Esophagus (tissue), 2 donors: ENCODE measurements around the gene VPS39. TPM values are rescaled to one million over a fixed set of nuclear protein-coding genes. Genes with fewer than 3 reads are reported as not detected.

Experiments used
- H3K27ac ChIP-seq, 2 donors: one replicate each; pipeline ENCODE4 v1.5.1; 2013; ENCODE audit warnings: low read depth in 2 of 2, mild to moderate bottlenecking in 2 of 2, inconsistent platforms in 1 of 2, low read length in 1 of 2, moderate library complexity in 1 of 2
- H3K27me3 ChIP-seq, 2 donors: one replicate each; pipeline ENCODE4 v1.6.1; 2013; ENCODE audit warnings: low read length in 2 of 2, control low read depth in 1 of 2, mild to moderate bottlenecking in 1 of 2; ENCODE audit not compliant: insufficient read depth in 2 of 2, control insufficient read depth in 1 of 2
- H3K36me3 ChIP-seq, 2 donors: one replicate each; pipeline ENCODE4 v1.6.1; 2013; ENCODE audit warnings: low read length in 1 of 2; ENCODE audit not compliant: control insufficient read depth in 2 of 2, insufficient read depth in 2 of 2
- H3K4me1 ChIP-seq, 2 donors: one replicate each; pipeline ENCODE4 v1.6.1; 2013; ENCODE audit warnings: low read length in 1 of 2; ENCODE audit not compliant: control insufficient read depth in 2 of 2, insufficient read depth in 2 of 2
- H3K4me3 ChIP-seq, 2 donors: one replicate each; pipeline ENCODE4 v1.5.1; 2013; ENCODE audit warnings: low read length in 2 of 2, mild to moderate bottlenecking in 2 of 2, low read depth in 1 of 2, moderate library complexity in 1 of 2
- H3K9me3 ChIP-seq, 2 donors: one replicate each; pipeline ENCODE4 v1.6.1; 2013; ENCODE audit warnings: mild to moderate bottlenecking in 2 of 2, low read depth in 1 of 2, low read length in 1 of 2, moderate library complexity in 1 of 2; ENCODE audit not compliant: control insufficient read depth in 2 of 2, insufficient read depth in 1 of 2
- WGBS, 2 donors: extraction: QIAGEN DNeasy Blood & Tissue Kit; methylation state at CpG; one replicate each; pipeline ENCODE4 v1.1.7; 2013; 5-methylcytosine and 5-hydroxymethylcytosine counted together
- polyA plus RNA-seq, 2 donors: library from polyadenylated mRNA; stranded (reverse); fragments of 200-250 nt; gene quantifications; one replicate each; pipeline ENCODE4 v1.2.3, GENCODE V29; 2013
- donor health status: healthy with polysubstance abuse.
- donor health status: Bipolar disorder and iron deficiency.

The VPS39 gene
- polyA plus RNA-seq, 2 donors, result 20.7 to 31.7 TPM

DNA sequence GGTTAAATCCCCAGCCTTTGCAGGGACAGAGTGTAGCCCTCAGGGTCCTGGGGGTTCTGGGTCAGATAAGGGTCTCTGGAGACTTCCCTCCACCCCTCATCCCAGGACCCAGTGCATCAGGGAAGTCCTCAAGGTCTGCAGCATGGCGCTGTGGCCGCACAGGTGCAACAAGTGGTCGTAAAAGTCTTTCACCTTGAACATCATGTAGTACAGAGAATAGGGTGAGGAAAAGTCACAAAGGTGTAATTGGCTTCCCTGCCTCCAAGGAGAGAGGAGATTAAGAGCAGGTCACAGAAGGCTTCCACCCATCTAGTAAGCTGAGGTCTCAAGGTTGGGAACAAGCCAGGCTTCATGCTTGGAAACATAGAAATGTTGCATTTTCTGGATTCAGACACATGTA is 84.6 kb downstream of the VPS39 start:
- Histone ChIP-seq H3K9me3 (no peaks in the 10 kb centered on the region), H3K27me3 (no peaks in the 10 kb centered on the region), H3K4me1 (peaks cover 2 to 7% of the 10 kb centered on the region in 2 donors), H3K27ac (no peak overlapping the region), H3K36me3 (no peaks in the 10 kb centered on the region), H3K4me3 (no peak overlapping the region)
- 94 to 96% methylated on average over 3 of the region's 3 CpGs for WGBS, 2 donors

DNA sequence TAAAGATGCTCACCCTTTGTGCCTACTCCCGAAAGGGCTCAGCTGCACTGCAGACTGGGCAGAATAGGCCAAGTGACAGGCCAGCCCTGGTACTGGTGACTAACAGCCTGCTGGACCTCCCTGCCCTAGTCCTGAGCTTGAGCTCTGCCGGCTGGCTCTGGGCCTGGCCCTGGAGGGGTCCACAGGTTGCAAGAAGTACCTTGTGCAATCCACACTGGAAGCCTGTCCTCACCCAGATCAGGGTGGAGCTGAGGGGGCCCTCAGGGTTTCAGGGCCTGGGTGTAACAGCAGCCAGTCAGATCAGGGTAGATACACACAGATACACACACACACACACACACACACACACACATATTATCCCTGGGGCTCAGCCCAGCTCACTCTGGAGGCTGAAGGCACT is 86.4 kb downstream of the VPS39 start:
- peaks cover 2 to 7% of the 10 kb centered on the region in 2 donors for H3K4me1 ChIP-seq

DNA sequence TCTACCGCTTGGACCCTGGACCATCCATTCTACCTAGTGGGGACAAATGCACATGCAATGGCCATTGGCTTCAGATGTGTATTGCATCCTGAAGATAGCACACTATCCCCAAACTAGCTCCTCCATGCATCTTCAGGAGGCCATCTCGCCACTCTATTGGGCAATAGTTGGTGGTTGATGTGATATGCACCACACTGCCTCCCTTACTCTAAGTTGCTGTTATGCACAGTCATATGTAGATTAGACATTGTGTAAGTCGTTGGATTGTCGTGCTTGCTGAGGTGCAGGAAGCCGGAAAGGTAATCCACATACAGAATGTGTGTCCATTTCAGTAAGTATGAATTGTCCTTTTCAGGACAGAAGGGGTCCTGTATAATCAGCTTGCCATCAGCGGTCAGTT is 87.1 kb downstream of the VPS39 start:
- WGBS, 2 donors, result 82% methylated on average over 6 of the region's 6 CpGs
- no peaks in the 10 kb centered on the region for H3K36me3 ChIP-seq
- H3K4me3 ChIP-seq, result no peak overlapping the region
- no peaks in the 10 kb centered on the region for H3K9me3 ChIP-seq
- H3K27me3 ChIP-seq, result no peaks in the 10 kb centered on the region
- peaks cover 2 to 7% of the 10 kb centered on the region in 2 donors for H3K4me1 ChIP-seq
- peak overlapping the region; percentile 32 to 72 for H3K27ac ChIP-seq

More for the DNA sequence above, 86.4 kb downstream of the VPS39 start:
- WGBS, 2 donors, result 34% methylated on average over 2 of the region's 2 CpGs
- no peaks in the 10 kb centered on the region for H3K36me3 ChIP-seq
- H3K27me3 ChIP-seq, result no peaks in the 10 kb centered on the region
- no peaks in the 10 kb centered on the region for H3K9me3 ChIP-seq
- H3K4me3 ChIP-seq, result no peak overlapping the region
- H3K27ac ChIP-seq, result peak overlapping the region; percentile 32 to 72

DNA sequence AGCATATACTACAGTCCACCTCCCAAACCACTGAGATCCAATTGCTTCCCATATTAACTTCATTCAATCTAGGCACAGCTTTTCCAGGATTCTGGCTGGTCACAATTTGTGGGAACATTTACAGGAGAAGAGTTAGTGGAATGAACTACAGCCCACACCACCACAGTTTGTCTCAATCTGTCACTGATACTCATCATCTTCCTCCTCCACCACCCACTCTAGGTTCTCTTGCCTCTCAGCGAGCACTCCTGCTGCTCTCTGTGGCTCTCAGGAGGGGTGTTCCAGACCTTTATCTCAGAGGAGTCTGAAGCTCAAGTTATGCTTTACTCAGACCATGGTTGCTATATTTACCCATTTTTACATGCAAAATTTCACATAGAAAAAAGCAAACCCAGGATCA is 87.8 kb downstream of the VPS39 start:
- H3K27me3 ChIP-seq, result no peaks in the 10 kb centered on the region
- no peak overlapping the region for H3K27ac ChIP-seq
- H3K9me3 ChIP-seq, result no peaks in the 10 kb centered on the region
- H3K36me3 ChIP-seq, result no peaks in the 10 kb centered on the region
- no peak overlapping the region for H3K4me3 ChIP-seq
- WGBS, 2 donors, result 88 to 100% methylated on average over 1 of the region's 1 CpG
- H3K4me1 ChIP-seq, result peaks cover 2 to 7% of the 10 kb centered on the region in 2 donors

DNA sequence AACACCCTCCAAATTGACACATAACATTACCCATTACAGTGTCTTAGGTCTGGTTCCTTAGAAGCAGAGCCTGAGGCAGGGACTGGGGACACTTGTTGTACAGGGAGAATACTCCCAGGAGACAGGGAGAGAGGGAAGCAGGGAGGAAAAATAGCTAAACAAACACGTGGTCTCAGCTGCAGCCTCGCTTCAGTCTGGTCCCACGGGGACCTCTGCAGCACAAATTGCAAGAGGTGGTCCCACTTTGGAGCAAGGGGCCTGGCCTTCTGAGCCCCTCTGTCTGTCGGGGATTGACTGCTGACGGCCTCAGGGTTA is 88.7 kb downstream of the VPS39 start:
- Histone ChIP-seq H3K27me3 (no peaks in the 10 kb centered on the region), H3K9me3 (no peaks in the 10 kb centered on the region), H3K4me1 (peaks cover 2 to 7% of the 10 kb centered on the region in 2 donors), H3K4me3 (no peak overlapping the region), H3K27ac (peak overlapping the region; percentile 55 to 79), H3K36me3 (no peaks in the 10 kb centered on the region)
- WGBS, 2 donors, result 43 to 48% methylated on average over 5 of the region's 5 CpGs

DNA sequence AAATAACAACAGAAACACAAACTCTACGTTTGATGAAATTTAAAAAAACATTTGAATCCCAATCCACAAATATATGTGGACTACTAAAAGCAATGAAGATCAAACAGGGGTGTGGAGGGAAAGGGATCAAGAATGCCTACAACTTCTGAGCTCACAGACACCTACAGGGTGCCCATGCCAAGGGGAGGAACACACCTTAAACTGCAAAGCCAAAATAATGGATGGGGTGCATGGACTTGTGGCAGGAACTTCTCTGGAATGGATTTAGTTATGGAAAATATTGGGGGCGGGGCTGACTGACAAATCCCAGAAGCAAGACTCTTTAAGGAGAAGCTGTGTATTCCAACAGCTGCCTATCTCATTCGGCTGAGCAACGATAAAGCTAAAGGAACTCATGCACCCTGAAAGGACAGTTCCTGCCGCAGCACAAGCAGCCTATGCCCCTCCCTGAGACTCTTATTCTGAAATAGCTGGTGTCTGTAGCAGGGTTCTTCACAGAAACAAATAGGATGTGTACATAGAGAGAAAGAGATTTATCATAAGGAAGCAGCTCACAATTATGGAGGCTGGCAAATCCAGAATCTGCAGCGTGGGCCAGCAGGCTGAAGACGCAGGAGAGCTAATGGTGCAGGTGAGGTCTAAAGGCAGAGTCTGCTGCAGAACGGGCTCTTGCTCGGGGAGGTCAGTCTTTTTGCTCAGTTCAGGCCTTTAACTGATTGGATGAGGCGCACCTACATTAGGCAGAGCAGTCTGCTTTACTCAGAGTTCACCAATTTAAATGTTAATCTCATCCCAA is 89.3 kb downstream of the VPS39 start:
- H3K9me3 ChIP-seq, result no peaks in the 10 kb centered on the region
- H3K4me3 ChIP-seq, result peak overlapping the region in 1 of 2 donors; percentile 0
- 20 to 21% methylated on average over 10 of the region's 10 CpGs for WGBS, 2 donors
- peaks cover 2 to 7% of the 10 kb centered on the region in 2 donors for H3K4me1 ChIP-seq
- no peaks in the 10 kb centered on the region for H3K36me3 ChIP-seq
- H3K27me3 ChIP-seq, result no peaks in the 10 kb centered on the region
- peak overlapping the region; percentile 55 to 79 for H3K27ac ChIP-seq

DNA sequence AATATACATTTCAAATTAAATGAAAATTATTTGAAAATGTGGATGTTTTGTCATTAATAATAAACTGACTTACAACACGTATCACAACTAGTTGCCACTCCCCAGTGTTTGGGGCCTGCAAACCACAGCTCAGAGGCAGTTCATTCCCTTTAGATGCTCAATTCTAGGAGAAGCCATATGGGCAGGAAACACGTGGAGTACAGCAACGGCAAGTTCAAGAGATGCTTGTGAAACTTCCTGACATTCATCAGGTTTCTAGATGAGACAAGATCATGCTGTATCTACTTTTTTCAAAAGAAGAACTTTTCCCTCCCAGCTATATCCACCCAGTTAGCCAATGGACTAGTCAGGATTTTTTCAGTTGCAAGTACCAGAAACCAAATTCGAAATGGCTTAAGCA is 96.2 kb downstream of the VPS39 start:
- Histone ChIP-seq H3K36me3 (no peaks in the 10 kb centered on the region), H3K27me3 (no peaks in the 10 kb centered on the region), H3K9me3 (no peaks in the 10 kb centered on the region), H3K4me3 (no peak overlapping the region), H3K4me1 (no peaks in the 10 kb centered on the region), H3K27ac (no peak overlapping the region)
- WGBS, 2 donors, result 67 to 68% methylated on average over 4 of the region's 4 CpGs

DNA sequence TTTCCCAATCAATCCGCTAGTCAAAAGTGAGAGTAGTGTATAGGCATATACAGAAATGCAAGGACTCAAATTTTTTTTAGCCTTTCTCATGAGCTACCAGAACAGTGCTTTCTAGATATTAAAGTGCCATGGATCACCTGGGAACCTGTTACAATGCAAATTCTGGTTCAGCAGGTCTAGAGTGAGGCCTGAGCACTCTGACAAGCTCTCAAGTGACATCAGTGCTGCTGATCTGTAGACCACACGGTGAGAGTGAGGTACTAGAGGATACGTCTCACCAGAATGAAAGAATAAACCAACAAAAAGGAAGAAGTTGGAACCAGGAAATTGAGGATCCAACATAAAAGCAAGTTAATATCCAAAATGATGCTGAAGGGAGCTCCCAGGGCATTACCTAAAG is 97.7 kb downstream of the VPS39 start:
- Histone ChIP-seq H3K27ac (peak overlapping the region in 1 of 2 donors; percentile 21), H3K27me3 (no peaks in the 10 kb centered on the region), H3K4me3 (no peak overlapping the region), H3K9me3 (no peaks in the 10 kb centered on the region), H3K4me1 (no peaks in the 10 kb centered on the region), H3K36me3 (no peaks in the 10 kb centered on the region)
- 60 to 65% methylated on average over 3 of the region's 3 CpGs for WGBS, 2 donors

DNA sequence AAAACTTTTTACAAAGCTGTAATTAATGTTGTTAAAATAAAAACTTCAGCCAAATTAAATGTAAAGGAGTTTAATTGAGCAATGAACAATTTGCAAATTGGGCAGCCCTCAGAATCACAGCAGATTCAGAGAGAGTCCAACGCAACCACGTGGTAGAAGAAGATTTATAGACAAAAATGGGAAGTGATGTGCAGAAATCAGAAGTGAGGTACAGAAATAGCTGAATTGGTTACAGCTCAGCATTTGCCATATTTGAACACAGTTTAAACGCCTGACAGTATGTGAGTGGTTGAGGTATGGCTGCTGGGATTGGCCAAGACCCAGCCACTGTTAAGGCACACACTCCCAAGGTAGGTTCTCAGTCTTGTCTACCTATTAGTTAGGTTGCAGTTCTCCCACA is 99.3 kb downstream of the VPS39 start:
- Histone ChIP-seq H3K27ac (no peak overlapping the region), H3K4me1 (no peaks in the 10 kb centered on the region), H3K27me3 (no peaks in the 10 kb centered on the region), H3K9me3 (no peaks in the 10 kb centered on the region), H3K36me3 (no peaks in the 10 kb centered on the region), H3K4me3 (no peak overlapping the region)
- WGBS, 2 donors, result 78 to 80% methylated on average over 3 of the region's 3 CpGs
